Esophagus squamous epithelium (tissue), 5 donors: ENCODE measurements around the gene KCNJ11. TPM values are rescaled to one million over a fixed set of nuclear protein-coding genes. Genes with fewer than 3 reads are reported as not detected.

Experiments used
- DNase-seq: peaks from one replicate; lab custom pipeline; 2025; lab: John Stamatoyannopoulos, UW
- H3K27ac ChIP-seq, 4 donors: fragments of 200-600 bp; sonication (generic); one replicate each; pipeline ENCODE4 v1.5.1; 2016 to 2019; ENCODE audit warnings: mild to moderate bottlenecking in 1 of 4
- H3K27me3 ChIP-seq, 4 donors: fragments of 200-600 bp; sonication (generic); 1 replicate in 3 of 4; 2 replicates in 1 of 4; pipeline versions ENCODE4 v1.5.1 to v1.6.0; 2017 to 2021; ENCODE audit warnings: antibody characterized with exemption in 1 of 4
- H3K36me3 ChIP-seq, 3 donors: fragments of 200-600 bp; sonication (generic); one replicate each; pipeline ENCODE4 v1.5.1; 2016 to 2019
- H3K4me1 ChIP-seq, 3 donors: fragments of 200-600 bp; sonication (generic); one replicate each; pipeline ENCODE4 v1.5.1; 2017 to 2019
- H3K4me3 ChIP-seq, 4 donors: fragments of 200-600 bp; sonication (generic); 1 replicate in 3 of 4; 2 replicates in 1 of 4; pipeline ENCODE4 v1.5.1; 2016 to 2019; ENCODE audit warnings: mild to moderate bottlenecking in 2 of 4, moderate library complexity in 1 of 4
- H3K9me3 ChIP-seq, 3 donors: fragments of 200-600 bp; sonication (generic); one replicate each; pipeline ENCODE4 v1.5.1; 2016 to 2019
- POLR2A ChIP-seq, 4 donors: fragments of 450-650 bp; IDR thresholded peaks; one replicate each; pipeline ENCODE4 v1.6.1; 2017; ENCODE audit warnings: antibody characterized with exemption in 4 of 4, mild to moderate bottlenecking in 4 of 4, moderate library complexity in 3 of 4
- WGBS, 2 donors: methylation state at CpG; one replicate each; pipeline ENCODE4 v1.1.5; 2018; 5-methylcytosine and 5-hydroxymethylcytosine counted together
- intact Hi-C: fragments of 100-400 bp; cut with DNase I; formaldehyde crosslinking; loops from one replicate; pipeline ENCODE4 v1.15.0; 2022
- total RNA-seq, 4 donors: library from RNA; depleted of rRNA; stranded (reverse); fragments of >200 nt; gene quantifications; one replicate each; pipeline ENCODE4 v1.1.0, GENCODE V29; 2016
- TF ChIP-seq, protein P1 (sequence below), 6 experiments: fragments of 450-650 bp in 4 of 6; fragments of 200-600 bp in 2 of 6; sonication (generic) in 2 of 6; IDR thresholded peaks; one replicate each; pipeline ENCODE4 v1.5.1; 2016 to 2019; ENCODE audit warnings: antibody characterized with exemption in 6 of 6, mild to moderate bottlenecking in 4 of 6, moderate library complexity in 4 of 6
- donor health status: DM: yes; HTN: yes; CAD: no.

Gene KCNJ11
- total RNA-seq, 4 donors from 2014 or later = 1.0 to 1.6 (median 1.3) TPM

DNA sequence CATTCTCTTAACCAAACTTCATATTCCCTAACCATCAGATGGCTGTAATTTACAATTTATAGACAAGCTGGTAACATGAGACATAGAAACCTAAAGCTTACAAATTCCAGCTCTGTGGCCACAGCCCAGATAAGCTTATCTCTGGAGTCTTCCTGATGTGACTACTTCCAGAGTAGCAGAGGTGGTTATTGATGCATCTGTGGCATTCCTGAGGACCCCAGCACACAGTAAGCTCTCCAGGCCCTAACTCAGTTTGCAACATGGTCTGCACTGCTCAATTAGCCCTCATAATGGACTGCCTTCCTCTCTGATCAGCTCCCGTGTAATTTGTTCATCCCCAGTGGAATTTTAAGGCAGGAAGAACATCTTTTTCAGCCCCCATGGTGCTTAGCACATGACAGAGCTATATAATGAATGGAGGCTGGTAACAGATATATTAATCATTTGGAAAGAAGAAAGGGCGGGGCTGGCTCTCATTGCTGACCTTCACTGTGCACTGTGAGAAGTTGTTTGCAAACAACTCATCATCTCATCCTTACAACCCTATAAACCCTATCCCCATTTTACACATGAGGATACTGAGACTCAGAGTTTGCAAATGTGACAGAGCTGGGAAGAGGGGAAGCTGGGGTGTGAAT is 30.1 kb upstream of the KCNJ11 start:
- Histone ChIP-seq H3K4me3 (no peak overlapping the region), H3K36me3 (no peaks in the 10 kb centered on the region), H3K4me1 (no peaks in the 10 kb centered on the region), H3K9me3 (no peaks in the 10 kb centered on the region), H3K27me3 (peaks cover 0 to 82% (median 0%) of the 10 kb centered on the region in 4 donors), H3K27ac (no peak overlapping the region)
- intact Hi-C loops = no loop called here
- WGBS, 2 donors = 38 to 43% methylated on average over 2 of the region's 2 CpGs
- TF ChIP-seq, protein P1, sequence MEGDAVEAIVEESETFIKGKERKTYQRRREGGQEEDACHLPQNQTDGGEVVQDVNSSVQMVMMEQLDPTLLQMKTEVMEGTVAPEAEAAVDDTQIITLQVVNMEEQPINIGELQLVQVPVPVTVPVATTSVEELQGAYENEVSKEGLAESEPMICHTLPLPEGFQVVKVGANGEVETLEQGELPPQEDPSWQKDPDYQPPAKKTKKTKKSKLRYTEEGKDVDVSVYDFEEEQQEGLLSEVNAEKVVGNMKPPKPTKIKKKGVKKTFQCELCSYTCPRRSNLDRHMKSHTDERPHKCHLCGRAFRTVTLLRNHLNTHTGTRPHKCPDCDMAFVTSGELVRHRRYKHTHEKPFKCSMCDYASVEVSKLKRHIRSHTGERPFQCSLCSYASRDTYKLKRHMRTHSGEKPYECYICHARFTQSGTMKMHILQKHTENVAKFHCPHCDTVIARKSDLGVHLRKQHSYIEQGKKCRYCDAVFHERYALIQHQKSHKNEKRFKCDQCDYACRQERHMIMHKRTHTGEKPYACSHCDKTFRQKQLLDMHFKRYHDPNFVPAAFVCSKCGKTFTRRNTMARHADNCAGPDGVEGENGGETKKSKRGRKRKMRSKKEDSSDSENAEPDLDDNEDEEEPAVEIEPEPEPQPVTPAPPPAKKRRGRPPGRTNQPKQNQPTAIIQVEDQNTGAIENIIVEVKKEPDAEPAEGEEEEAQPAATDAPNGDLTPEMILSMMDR (IDR thresholded peaks at IDR 0.05) = no peak
- no peak for TF ChIP-seq POLR2A (IDR thresholded peaks at IDR 0.05)
- DNase-seq = no peak

DNA sequence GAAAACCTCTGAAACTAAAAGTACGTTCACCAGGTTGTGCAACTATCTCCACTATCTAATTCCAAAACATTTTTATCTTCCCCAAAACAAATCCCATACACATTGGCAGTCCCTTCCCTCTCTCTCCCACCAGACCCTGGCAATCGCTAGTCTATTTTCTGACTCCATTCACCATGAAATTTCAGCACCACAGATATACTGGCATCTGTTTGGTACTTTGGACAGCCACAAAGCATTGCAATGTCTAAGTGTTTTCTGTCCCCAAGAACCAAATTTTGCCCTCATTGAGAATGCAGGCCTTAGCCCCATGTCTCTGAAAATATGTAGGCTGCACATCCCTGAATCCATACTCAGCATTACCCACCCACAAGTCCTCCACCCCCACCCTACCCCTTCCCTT is 28.0 kb upstream of the KCNJ11 start:
- WGBS, 2 donors = 47 to 68% methylated on average over 2 of the region's 2 CpGs
- peaks cover 0 to 76% (median 0%) of the 10 kb centered on the region in 4 donors for H3K27me3 ChIP-seq
- no peak for DNase-seq
- H3K36me3 ChIP-seq = no peaks in the 10 kb centered on the region
- H3K27ac ChIP-seq = no peak overlapping the region
- no peak overlapping the region for H3K4me3 ChIP-seq
- no peaks in the 10 kb centered on the region for H3K4me1 ChIP-seq
- TF ChIP-seq POLR2A (IDR thresholded peaks at IDR 0.05) = no peak
- TF ChIP-seq, protein P1 (IDR thresholded peaks at IDR 0.05) = no peak
- intact Hi-C loops = no loop called here
- no peaks in the 10 kb centered on the region for H3K9me3 ChIP-seq

DNA sequence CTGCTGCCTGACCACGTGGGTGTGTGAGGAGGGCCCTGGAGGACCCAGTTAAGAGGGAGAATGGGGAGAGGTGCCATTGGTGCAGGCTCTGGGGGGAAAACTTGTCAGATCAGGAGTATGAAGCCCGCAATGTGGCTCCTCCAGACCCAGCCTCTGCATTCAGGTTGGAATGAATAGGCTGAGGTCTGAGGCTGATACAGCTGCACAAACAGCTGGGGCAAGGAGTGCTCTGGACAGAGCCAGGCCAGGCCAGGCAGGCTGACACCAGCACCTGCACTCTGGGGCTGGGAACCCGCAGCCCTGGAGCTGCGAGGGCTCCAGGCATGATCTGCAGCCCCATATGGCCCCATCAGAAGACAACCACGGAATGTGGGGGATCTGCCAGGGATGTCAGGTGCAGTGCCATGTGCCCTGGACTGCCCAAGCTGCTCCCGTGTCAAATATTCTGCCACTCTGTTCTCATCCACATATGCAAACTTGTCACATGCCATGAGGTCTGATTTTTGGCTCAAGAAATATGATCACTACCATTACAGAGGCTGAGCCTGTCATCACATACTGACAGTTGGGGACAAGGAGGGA is 27.2 kb upstream of the KCNJ11 start:
- no peak for TF ChIP-seq POLR2A (IDR thresholded peaks at IDR 0.05)
- TF ChIP-seq, protein P1 (IDR thresholded peaks at IDR 0.05) = no peak
- Histone ChIP-seq H3K4me1 (no peaks in the 10 kb centered on the region), H3K9me3 (no peaks in the 10 kb centered on the region), H3K27me3 (peaks cover 0 to 67% (median 0%) of the 10 kb centered on the region in 4 donors), H3K36me3 (no peaks in the 10 kb centered on the region), H3K27ac (no peak overlapping the region), H3K4me3 (no peak overlapping the region)
- intact Hi-C loops = no loop called here
- 48 to 63% methylated on average over 2 to 5 of the region's 6 CpGs for WGBS, 2 donors
- no peak for DNase-seq

DNA sequence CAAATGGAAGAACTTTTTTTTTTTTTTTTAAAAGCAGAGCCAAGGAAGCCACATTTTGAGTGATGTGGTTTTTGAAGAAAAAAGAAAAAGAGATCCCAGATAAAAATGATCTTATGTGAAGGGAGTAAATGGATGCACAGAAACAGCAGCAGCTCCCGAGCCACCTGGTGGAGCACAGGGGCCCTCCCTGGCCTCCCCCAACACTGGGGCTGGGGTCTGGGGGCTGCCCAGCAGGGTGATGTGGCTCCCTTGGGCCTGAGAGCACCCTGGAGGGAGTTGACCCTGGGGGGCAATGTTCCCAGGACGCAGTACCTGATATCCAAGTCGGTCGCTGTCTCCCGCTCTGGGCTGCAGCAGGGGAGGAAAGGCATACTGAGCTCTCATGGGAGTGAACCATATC is 26.5 kb upstream of the KCNJ11 start:
- H3K27ac ChIP-seq = no peak overlapping the region
- no peak for DNase-seq
- no peak overlapping the region for H3K4me3 ChIP-seq
- TF ChIP-seq, protein P1 (IDR thresholded peaks at IDR 0.05) = no peak
- TF ChIP-seq POLR2A (IDR thresholded peaks at IDR 0.05) = no peak
- 80% methylated on average over 2 of the region's 5 CpGs; no CpG with 5 or more reads in 1 of the 2 donors for WGBS, 2 donors
- H3K4me1 ChIP-seq = no peaks in the 10 kb centered on the region
- peaks cover 0 to 61% (median 0%) of the 10 kb centered on the region in 4 donors for H3K27me3 ChIP-seq
- no peaks in the 10 kb centered on the region for H3K36me3 ChIP-seq
- intact Hi-C loops = no loop called here
- H3K9me3 ChIP-seq = no peaks in the 10 kb centered on the region

DNA sequence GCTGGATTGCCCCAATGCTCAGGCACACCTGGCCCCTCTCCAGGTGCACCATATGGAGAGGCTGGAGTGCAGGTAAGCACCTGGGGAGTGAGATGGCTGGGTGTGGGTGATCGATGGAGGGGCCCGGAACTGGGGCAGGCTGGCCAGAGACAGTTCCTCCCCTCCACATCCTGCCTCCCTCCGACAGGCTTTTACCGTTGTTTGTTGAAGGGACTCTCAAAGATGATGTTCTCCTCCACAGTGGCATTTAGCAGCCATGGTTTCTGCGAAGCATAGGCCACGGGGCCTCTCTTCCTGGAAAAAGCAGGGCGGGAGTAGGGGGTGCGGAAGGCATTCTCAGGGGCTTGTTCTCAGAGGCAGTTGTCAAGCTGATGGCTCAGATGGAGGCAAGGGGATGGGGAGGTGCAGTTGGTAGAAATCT is 25.9 kb upstream of the KCNJ11 start:
- intact Hi-C loops = no loop called here
- 93% methylated on average over 6 of the region's 8 CpGs; no CpG with 5 or more reads in 1 of the 2 donors for WGBS, 2 donors
- no peaks in the 10 kb centered on the region for H3K4me1 ChIP-seq
- no peak for DNase-seq
- H3K9me3 ChIP-seq = no peaks in the 10 kb centered on the region
- peaks cover 0 to 55% (median 0%) of the 10 kb centered on the region in 4 donors for H3K27me3 ChIP-seq
- TF ChIP-seq, protein P1 (IDR thresholded peaks at IDR 0.05) = no peak
- TF ChIP-seq POLR2A (IDR thresholded peaks at IDR 0.05) = no peak
- H3K27ac ChIP-seq = no peak overlapping the region
- H3K36me3 ChIP-seq = no peaks in the 10 kb centered on the region
- H3K4me3 ChIP-seq = no peak overlapping the region
